Loucy (cell line): ENCODE measurements around the gene PITPNC1.

ENCODE experiments used
- H2AFZ ChIP-seq: fragments of 200-600 bp; sonication (generic); 2 replicates; pipeline ENCODE4 v1.6.0; 2016; ENCODE audit warnings: antibody characterized with exemption, mild to moderate bottlenecking, low read length, moderate library complexity
- H3F3A ChIP-seq: fragments of 200-600 bp; 2 replicates; pipeline ENCODE4 v1.6.0; 2016; ENCODE audit warnings: antibody characterized with exemption, low read depth, mild to moderate bottlenecking
- H3K27me3 ChIP-seq: fragments of 200-600 bp; sonication (generic); 2 replicates; pipeline ENCODE4 v1.6.1; 2014; ENCODE audit warnings: low read length, mild to moderate bottlenecking; ENCODE audit not compliant: insufficient read depth, poor library complexity, severe bottlenecking
- H3K36me3 ChIP-seq: fragments of 200-600 bp; sonication (generic); 2 replicates; pipeline ENCODE4 v1.6.1; 2016; ENCODE audit warnings: low read length; ENCODE audit not compliant: insufficient read depth
- H3K4me1 ChIP-seq: fragments of 200-600 bp; sonication (generic); 2 replicates; pipeline ENCODE4 v1.5.1; 2014; ENCODE audit warnings: low read length, mild to moderate bottlenecking; ENCODE audit not compliant: insufficient read depth, poor library complexity, severe bottlenecking
- H3K4me2 ChIP-seq: fragments of 200-600 bp; sonication (generic); 2 replicates; pipeline ENCODE4 v1.6.0; 2014; ENCODE audit warnings: antibody characterized with exemption, low read length, low read depth, mild to moderate bottlenecking; ENCODE audit not compliant: poor library complexity, severe bottlenecking
- H3K4me3 ChIP-seq: fragments of 200-600 bp; sonication (generic); 2 replicates; pipeline ENCODE4 v1.5.1; 2014; ENCODE audit warnings: low read length, mild to moderate bottlenecking, mixed read lengths; ENCODE audit not compliant: poor library complexity, severe bottlenecking
- H3K79me2 ChIP-seq: fragments of 200-600 bp; sonication (generic); 2 replicates; pipeline ENCODE4 v1.6.1; 2014; ENCODE audit warnings: low read length; ENCODE audit not compliant: insufficient read depth
- H3K9ac ChIP-seq: fragments of 200-600 bp; sonication (generic); 2 replicates; pipeline ENCODE4 v1.6.0; 2014; ENCODE audit warnings: mild to moderate bottlenecking, low read depth, low read length, moderate library complexity; ENCODE audit not compliant: poor library complexity, severe bottlenecking
- H3K9me2 ChIP-seq: fragments of 200-600 bp; sonication (generic); replicated peaks from 2 replicates; pipeline ENCODE4 v1.6.1; 2016; ENCODE audit warnings: low read depth, low read length, mixed read lengths
- H3K9me3 ChIP-seq: fragments of 200-600 bp; sonication (generic); 2 replicates; pipeline ENCODE4 v1.6.1; 2014; ENCODE audit warnings: mild to moderate bottlenecking, antibody characterized with exemption, low read length, low read depth; ENCODE audit not compliant: insufficient read depth
- H4K20me1 ChIP-seq: fragments of 200-600 bp; sonication (generic); 2 replicates; pipeline ENCODE4 v1.6.0; 2014; ENCODE audit warnings: antibody characterized with exemption, low read length, mild to moderate bottlenecking; ENCODE audit not compliant: insufficient read depth, poor library complexity, severe bottlenecking
- CTCF ChIP-seq: fragments of 200-600 bp; sonication (generic); conservative IDR thresholded peaks from 2 replicates; pipeline ENCODE4 v1.5.1; 2014; ENCODE audit warnings: mild to moderate bottlenecking, antibody characterized with exemption, low read length
- EZH2phosphoT487 ChIP-seq: fragments of 200-600 bp; IDR thresholded peaks from 2 replicates; pipeline ENCODE4 v1.6.1; 2018; ENCODE audit warnings: antibody characterized with exemption, mild to moderate bottlenecking, moderate library complexity, borderline replicate concordance

PITPNC1 gene

DNA sequence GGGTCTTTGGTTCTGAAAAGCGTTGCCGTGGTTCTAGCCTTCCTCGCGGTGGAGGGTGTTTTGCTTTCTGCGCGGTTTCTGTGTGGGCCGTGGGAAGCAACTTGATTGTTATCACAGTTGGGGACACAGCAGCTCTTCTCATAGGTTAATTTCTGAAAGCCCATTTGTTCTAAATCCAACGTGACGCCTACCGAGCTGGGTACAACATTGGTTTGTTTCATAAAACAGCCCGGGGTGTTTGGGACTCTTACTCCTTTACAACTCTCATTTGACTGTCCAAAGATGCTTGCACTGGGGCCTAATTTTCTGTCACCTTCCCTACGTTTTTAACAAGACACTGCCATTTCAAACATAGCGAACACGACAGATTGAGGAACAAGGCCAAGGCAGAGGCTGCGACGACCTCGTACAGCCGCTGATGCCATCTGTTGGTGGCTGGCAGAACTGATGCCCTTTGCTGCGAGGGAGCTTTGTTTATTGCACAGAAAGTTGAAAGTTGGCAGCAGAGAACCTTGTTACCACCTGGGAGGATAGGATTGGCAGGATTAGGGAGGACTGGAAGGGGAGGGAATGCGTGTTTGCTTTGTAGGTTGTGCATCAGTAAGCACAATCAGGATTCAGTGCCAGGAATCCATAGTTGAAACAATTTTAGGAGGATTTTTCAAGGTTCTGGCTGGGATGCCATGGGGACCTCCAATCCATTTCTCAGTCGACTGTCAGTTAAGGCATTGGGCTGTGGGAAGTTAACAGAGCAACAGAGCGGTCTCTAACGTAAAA lies 98.3 kb downstream of the PITPNC1 start:
- H3K9ac ChIP-seq: no peak overlapping the region
- H3K9me3 ChIP-seq: no peaks in the 10 kb centered on the region
- no peak overlapping the region for H3K4me3 ChIP-seq
- H3K27me3 ChIP-seq: no peaks in the 10 kb centered on the region
- H3K36me3 ChIP-seq: no peaks in the 10 kb centered on the region
- H3K9me2 ChIP-seq: no peaks in the 10 kb centered on the region
- H4K20me1 ChIP-seq: no peaks in the 10 kb centered on the region
- no peaks in the 10 kb centered on the region for H3F3A ChIP-seq
- peak overlapping the region; percentile 47; the same call in 1 of the 2 replicates for H2AFZ ChIP-seq
- peaks cover 6% of the 10 kb centered on the region for H3K4me1 ChIP-seq
- H3K79me2 ChIP-seq: no peaks in the 10 kb centered on the region
- peak; percentile 99 for TF ChIP-seq CTCF
- TF ChIP-seq EZH2phosphoT487: no peak
- H3K4me2 ChIP-seq: no peak overlapping the region

DNA sequence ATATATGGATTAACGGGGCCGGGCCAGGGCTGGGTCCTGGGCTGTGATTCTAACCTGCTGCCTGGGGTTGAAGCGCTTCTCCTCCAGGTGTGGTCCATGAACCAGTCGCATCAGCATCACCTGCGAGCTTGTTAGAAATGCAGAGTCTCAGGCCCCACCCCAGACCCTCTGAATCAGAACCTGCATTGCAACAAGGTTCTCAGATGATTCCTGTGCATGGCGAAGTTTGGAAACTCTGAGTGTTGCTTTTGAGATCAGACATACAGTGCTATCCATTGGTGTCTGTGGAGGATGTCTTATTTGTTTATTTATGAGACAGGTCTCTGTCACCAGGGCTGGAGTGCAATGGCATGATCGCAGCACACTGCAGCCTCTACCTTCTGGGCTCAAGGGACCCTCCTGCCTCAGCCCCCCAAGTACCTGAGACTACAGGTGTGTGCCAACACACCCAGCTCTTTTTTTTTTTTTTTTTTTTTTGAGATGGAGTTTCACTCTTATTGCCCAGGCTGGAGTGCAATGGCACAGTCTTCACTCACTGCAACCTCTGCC lies 99.8 kb downstream of the PITPNC1 start:
- Histone ChIP-seq H3K27me3 (no peaks in the 10 kb centered on the region), H2AFZ (no peak overlapping the region), H3K36me3 (no peaks in the 10 kb centered on the region), H3F3A (no peaks in the 10 kb centered on the region), H4K20me1 (no peaks in the 10 kb centered on the region), H3K9ac (no peak overlapping the region), H3K4me3 (no peak overlapping the region), H3K4me2 (no peak overlapping the region), H3K9me2 (no peaks in the 10 kb centered on the region), H3K79me2 (no peaks in the 10 kb centered on the region), H3K9me3 (no peaks in the 10 kb centered on the region), H3K4me1 (peaks cover 6% of the 10 kb centered on the region)
- TF ChIP-seq EZH2phosphoT487 (no peak), CTCF (no peak)

GRCh38 chr17:67477687-67478086 lies 100.6 kb downstream of the PITPNC1 start:
- H3K79me2 ChIP-seq: no peaks in the 10 kb centered on the region
- H3K4me3 ChIP-seq: no peak overlapping the region
- H3K9me2 ChIP-seq: no peaks in the 10 kb centered on the region
- H3K27me3 ChIP-seq: no peaks in the 10 kb centered on the region
- H3K9me3 ChIP-seq: no peaks in the 10 kb centered on the region
- H3F3A ChIP-seq: no peaks in the 10 kb centered on the region
- no peaks in the 10 kb centered on the region for H3K36me3 ChIP-seq
- TF ChIP-seq CTCF (no peak), EZH2phosphoT487 (no peak)
- no peaks in the 10 kb centered on the region for H4K20me1 ChIP-seq
- no peak overlapping the region for H3K4me2 ChIP-seq
- H3K4me1 ChIP-seq: peaks cover 6% of the 10 kb centered on the region
- H2AFZ ChIP-seq: no peak overlapping the region
- H3K9ac ChIP-seq: no peak overlapping the region
